Endothelial cell of hepatic sinusoid (primary cell): ENCODE results near the gene FAM193A.

ENCODE experiments used
- in situ Hi-C: cut with HindIII; loops from 2 replicates; pipeline ENCODE4 v1.10.0; 2017; ENCODE audit warnings: low sequenced_read_pairs

The FAM193A gene

DNA sequence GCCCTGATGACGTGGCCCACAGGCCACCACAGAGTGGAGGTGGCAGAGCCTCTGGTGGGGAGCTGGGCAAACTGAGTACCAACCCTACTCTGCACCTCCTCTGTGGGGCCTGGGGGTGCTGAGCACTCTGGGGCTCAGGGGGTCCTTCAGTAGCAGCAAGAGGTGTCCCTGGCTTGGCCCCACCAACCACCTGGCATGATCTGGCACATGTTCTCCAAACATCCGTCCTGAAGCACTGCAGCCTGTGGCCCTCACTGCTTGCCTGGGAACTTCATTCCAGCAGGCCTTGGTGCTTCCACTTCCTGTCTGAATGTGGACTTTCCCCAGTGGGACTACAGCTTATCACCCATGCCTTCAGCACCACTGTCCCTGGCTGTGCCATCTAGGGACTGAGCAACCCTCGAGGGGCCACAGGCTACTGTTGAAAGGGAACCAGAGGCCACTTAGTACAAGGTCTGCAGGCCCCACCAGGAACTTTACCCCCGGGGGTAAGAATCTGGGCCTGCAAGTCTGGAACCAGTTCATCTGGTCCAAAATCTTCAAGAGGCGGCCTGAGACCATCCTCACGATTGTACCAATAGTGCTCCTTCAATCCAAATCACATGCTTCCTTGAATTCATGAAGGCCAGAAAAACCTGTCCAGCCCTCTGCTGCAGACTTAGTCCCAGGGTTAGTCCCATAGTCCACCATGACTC, 206.5 kb downstream of the FAM193A start:
- in situ Hi-C loops, result no loop called here

- in situ Hi-C loops, result no loop called here
These were observed 207.3 kb downstream of the FAM193A start for GRCh38 chr4:2743518-2744445.

DNA sequence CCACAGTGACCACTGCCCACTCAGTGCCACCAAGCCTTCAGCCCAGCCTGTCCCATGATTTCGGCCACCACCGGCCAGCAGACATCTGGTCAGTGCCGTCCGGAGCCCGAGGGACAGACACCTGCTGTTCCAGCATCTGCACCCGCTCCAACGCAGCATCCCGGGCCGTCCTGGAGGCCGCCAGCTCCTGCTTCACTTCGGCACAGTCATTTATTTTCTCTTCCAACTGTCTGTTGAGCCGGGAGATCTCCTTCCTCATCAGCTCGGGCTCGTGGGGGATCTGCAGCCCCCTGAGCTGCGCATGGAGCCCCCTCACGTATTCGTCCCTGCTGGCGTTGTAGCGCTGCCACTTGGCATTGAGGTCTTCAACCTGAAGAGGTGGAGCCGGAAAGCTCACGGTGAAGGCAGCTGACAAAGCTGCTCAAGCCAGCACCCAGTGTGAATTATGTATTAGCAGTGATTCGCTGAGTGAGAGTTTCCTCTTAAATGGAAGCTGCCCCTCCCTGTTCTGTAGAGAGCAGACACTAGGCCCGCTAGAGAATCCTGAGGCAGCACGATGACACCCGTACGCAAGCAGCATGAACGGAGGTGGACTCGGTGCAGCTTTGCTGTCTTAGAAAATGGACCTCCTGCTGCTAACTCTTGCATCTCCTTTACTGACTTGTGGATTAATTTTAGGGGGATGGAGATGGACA, 208.3 kb downstream of the FAM193A start:
- in situ Hi-C loops, result no loop called here

DNA sequence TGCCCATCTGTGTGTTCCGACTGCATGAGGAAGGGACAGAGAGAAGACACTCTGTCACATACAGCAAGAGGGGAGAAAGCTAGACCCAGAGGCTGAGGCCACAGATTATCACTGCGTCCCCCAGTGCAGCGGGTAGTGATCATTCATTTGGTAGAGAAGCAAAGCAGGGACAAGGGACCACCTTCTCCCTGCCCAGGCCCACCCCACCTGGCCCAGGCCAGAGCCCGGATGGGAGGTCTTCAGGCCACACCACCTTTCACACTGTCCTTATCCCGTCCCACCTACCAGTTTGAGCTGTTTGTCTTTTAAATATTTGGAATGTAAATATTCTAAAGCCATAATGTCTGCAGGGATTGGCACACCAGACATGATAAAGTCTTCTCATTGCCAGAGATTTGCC, 209.1 kb downstream of the FAM193A start:
- in situ Hi-C loops, result no loop called here

DNA sequence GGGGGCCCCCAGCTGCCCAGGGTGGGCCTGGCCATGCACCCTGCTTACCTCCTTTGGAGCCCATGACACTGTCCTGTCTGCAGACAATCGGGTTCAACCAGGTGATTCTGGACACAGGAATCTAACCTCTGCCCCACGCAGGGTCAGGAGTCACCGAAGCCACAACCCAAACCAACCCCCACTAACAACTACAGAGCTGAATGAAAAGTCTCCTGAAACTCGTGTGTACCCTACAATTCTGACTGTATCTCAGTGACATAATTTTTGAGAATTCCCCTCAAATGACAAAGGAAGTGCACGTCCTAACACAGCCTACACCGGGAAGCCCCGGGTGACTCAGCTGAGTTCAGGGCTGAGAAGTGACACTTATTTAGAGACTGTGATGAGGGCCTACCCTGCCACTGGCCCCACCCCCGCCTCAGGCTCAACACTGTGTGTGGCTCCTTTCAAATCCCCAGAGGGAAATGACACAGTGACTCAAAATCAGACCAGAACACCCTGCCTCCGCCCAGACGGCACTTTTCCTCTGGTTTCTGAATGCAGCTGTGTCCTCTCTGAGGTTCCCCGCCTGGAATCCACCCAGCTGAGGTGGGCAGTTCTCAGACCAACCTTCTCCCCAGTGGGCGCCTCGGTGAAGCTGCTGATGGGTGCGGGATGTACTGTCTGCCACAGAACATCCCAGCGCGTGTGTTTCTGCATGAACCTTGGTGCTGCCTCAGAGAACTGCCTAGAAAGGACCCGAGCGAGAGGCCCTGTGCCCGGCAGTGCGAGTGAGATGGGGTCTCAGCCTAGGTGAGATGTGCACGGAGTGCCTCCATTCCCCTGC, 209.7 kb downstream of the FAM193A start:
- in situ Hi-C loops, result no loop called here

GRCh38 chr4:2746891-2747695, 210.6 kb downstream of the FAM193A start:
- in situ Hi-C loops, result no loop called here

DNA sequence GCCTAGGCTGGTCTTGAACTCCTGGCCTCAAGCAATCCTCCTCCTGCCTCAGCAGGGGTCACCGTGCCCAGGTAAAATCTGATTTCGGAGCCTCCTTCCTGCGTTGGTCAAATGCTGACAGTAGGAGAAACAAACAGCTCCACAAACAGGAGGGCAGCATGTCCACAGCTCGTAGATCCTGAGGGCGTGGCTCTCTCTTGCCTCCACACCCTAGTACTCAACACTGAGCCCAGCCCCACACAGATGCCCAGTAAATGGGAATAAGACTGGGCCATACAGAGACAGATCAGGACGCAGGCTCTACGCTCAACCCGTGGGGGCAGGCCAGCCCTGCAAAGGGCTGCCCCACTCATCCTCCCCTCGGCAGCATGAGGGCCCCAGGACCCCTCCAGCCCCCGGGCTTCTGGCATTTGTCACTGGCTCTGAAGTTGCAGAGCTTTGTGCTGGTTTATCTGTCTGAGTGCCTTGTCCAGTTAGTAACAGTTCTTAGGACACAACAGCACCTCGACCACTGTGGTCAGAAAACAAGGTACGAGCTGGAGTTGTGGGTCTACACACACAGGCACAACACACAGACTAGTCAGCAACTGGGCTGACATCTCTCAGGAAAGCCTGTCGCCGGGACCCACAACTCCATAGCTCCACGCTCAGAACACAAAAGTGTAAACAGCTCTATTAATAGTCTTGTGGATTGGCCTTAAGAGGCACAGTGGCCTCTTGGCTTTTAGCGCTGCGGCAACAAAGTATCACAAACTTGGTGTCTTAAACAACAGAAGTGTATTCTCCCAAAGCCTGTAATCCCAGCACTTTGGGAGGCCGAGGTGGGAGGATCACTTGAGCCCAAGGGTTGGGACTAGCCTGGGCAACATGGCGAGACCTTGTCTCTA, 214.5 kb downstream of the FAM193A start:
- in situ Hi-C loops, result loop anchor here (10.0 kb wide), 1 partner anchor 114 kb away; no protein-coding TSS in a partner anchor

DNA sequence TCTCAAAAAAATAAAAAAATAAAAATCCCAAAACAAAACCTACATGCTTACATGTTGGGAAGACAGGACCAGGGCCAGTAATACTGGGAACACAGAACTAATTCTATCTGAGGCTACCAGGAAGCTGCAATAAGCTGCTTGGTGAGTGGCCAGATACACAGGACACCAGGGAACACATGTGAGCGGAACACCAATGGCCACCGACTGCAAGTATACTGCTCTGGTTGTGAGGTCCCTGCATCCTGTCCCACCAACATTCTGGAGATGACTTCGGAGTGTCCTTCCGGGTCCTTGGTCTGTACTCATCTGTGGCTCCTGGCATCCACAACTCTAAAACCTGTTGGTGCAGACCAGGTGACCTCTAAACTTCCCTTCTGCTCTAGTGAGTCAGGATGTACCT, 217.0 kb downstream of the FAM193A start:
- in situ Hi-C loops, result loop anchor here (10.0 kb wide), 1 partner anchor 111 kb away; no protein-coding TSS in a partner anchor

- in situ Hi-C loops, result loop anchor here (10.0 kb wide), 1 partner anchor 110 kb away; no protein-coding TSS in a partner anchor
These were observed 218.7 kb downstream of the FAM193A start for GRCh38 chr4:2754848-2755819.

GRCh38 chr4:2755821-2756690, 219.6 kb downstream of the FAM193A start, which contains the start of gene TNIP2:
Gene TNIP2, minus strand, starts transcription at chr4:2756336. Its CDS starts 47 bp downstream, at chr4:2756289.
- in situ Hi-C loops, result loop anchor here (10.0 kb wide), 1 partner anchor 109 kb away; no protein-coding TSS in a partner anchor

GRCh38 chr4:2756691-2757350, 220.4 kb downstream of the FAM193A start:
- in situ Hi-C loops, result loop anchor here (10.0 kb wide), 1 partner anchor 108 kb away; no protein-coding TSS in a partner anchor

GRCh38 chr4:2757426-2757825, 221.0 kb downstream of the FAM193A start:
- in situ Hi-C loops, result loop anchor here (10.0 kb wide), 1 partner anchor 107 kb away; no protein-coding TSS in a partner anchor

- in situ Hi-C loops, result no loop called here
These were observed 224.8 kb downstream of the FAM193A start for GRCh38 chr4:2761035-2761923.

DNA sequence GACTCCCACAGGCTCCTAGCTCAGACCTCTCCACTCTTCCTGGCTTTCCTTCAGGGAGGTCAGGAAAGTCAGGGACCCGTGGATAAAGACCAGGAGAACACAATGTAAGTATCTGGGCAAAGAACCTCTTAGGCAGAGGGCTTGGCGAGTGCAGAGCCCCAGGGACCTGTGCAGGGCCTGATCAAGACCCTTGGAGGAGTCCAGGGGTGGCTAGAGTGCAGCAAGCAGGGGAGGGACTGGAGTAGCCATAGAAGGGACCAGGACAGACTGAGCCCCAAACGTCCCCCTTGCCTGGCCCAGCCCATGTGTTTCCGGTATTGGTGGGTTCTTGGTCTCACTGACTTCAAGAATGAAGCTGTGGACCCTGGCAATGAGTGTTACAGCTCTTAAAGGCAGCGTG, 225.6 kb downstream of the FAM193A start:
- in situ Hi-C loops, result no loop called here
